Transverse colon (tissue), 4 donors: Measurements from ENCODE around the gene IFNK. TPM values are rescaled to one million over a fixed set of nuclear protein-coding genes. Genes with fewer than 3 reads are reported as not detected.

Experiments used
- DNase-seq: peaks from one replicate; pipeline ENCODE4 v3.0.0-alpha.2; 2019
- H3K27ac ChIP-seq, 4 donors: fragments of 200-600 bp; sonication (generic); 2 replicates each; pipeline ENCODE4 v1.5.1; 2016 to 2018; ENCODE audit warnings: inconsistent platforms in 4 of 4
- H3K27me3 ChIP-seq: fragments of 200-600 bp; sonication (generic); 2 replicates; pipeline ENCODE4 v1.5.1; 2017; ENCODE audit warnings: inconsistent platforms
- H3K36me3 ChIP-seq, 4 donors: fragments of 200-600 bp; sonication (generic); 2 replicates each; pipeline ENCODE4 v1.5.1; 2017 to 2019; ENCODE audit warnings: inconsistent platforms in 4 of 4
- H3K4me1 ChIP-seq, 4 donors: fragments of 200-600 bp; sonication (generic); 2 replicates each; pipeline ENCODE4 v1.5.1; 2017 to 2020; ENCODE audit warnings: inconsistent platforms in 4 of 4
- H3K4me3 ChIP-seq, 4 donors: fragments of 200-600 bp; sonication (generic); 1 replicate in 1 of 4; 2 replicates in 3 of 4; pipeline versions ENCODE4 v1.5.1 to v1.6.1; 2017 to 2019; ENCODE audit warnings: inconsistent platforms in 4 of 4
- H3K9me3 ChIP-seq, 2 donors: fragments of 200-600 bp; sonication (generic); 2 replicates each; pipeline ENCODE4 v1.5.1; 2017 to 2019; ENCODE audit warnings: inconsistent platforms in 2 of 2
- EP300 ChIP-seq: sonication (generic); formaldehyde crosslinking; IDR thresholded peaks from one replicate; pipeline ENCODE4 v1.6.1; 2017; ENCODE audit warnings: antibody characterized with exemption, low read depth
- POLR2A ChIP-seq: fragments of 450-650 bp; IDR thresholded peaks from one replicate; pipeline ENCODE4 v1.6.1; 2016; ENCODE audit warnings: antibody characterized with exemption, mild to moderate bottlenecking, moderate library complexity
- POLR2AphosphoS5 ChIP-seq, 3 donors: sonication (generic); formaldehyde crosslinking; IDR thresholded peaks; one replicate each; pipeline ENCODE4 v1.6.1; 2016; ENCODE audit warnings: antibody characterized with exemption in 3 of 3
- WGBS, 2 donors: methylation state at CpG; one replicate each; pipeline ENCODE4 v1.1.5; 2018; ENCODE audit warnings: low coverage in 1 of 2; 5-methylcytosine and 5-hydroxymethylcytosine counted together
- in situ Hi-C, 4 donors: fragments of 200-750 bp; cut with MboI; loops; one replicate each; pipeline versions ENCODE4 v1.15.0 to v1.15.1; 2017; ENCODE audit warnings: low sequenced_read_pairs in 3 of 4, low pct_ligation_motif_present in 1 of 4, low pct_unique_long_range_greater_than_20kb in 1 of 4
- intact Hi-C: fragments of 100-400 bp; cut with DNase I; formaldehyde crosslinking; loops from one replicate; pipeline ENCODE4 v1.15.1; 2023; ENCODE audit warnings: low total_unique reads
- total RNA-seq, 4 donors: library from RNA; depleted of rRNA; stranded (reverse); fragments of >200 nt; gene quantifications; one replicate each; pipeline ENCODE4 v1.1.0, GENCODE V29; 2016
- TF ChIP-seq, protein P1 (sequence below), 5 experiments: fragments of 200-600 bp in 3 of 5; fragments of 450-650 bp in 2 of 5; sonication (generic) in 3 of 5; IDR thresholded peaks; 1 replicate in 2 of 5; 2 replicates in 3 of 5; pipeline ENCODE4 v1.5.1; 2016 to 2017; ENCODE audit warnings: antibody characterized with exemption in 5 of 5, inconsistent platforms in 3 of 5, mild to moderate bottlenecking in 2 of 5, moderate library complexity in 1 of 5

Gene IFNK
- total RNA-seq, 4 donors from 2014 or later, result not detected

DNA sequence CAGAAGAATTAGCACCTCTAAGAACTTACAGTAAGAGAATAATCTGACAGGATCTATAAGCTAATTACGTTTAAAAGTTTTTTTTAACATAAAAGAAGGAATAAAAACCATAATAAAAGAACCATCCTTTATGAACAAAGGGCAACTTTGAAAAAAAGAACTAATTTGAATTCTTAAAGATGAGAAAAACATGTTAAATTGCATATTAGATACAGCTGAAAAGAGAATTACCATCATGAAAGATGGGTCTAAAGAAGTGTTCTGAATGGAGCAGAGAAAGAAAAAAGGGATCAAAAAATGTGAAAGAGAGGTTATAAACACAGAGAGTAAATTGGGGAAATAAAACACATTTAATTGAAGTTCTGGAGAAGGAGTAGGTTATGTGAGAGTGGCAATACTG lies 45.8 kb upstream of the IFNK start:
- DNase-seq, result no peak
- no peaks in the 10 kb centered on the region for H3K36me3 ChIP-seq
- in situ Hi-C loops, result no loop called here
- H3K4me1 ChIP-seq, result peaks cover 0 to 13% (median 5%) of the 10 kb centered on the region in 4 donors
- intact Hi-C loops, result no loop called here
- H3K9me3 ChIP-seq, result no peaks in the 10 kb centered on the region
- no peak overlapping the region for H3K4me3 ChIP-seq
- H3K27ac ChIP-seq, result no peak overlapping the region
- no peaks in the 10 kb centered on the region for H3K27me3 ChIP-seq
- TF ChIP-seq EP300 (no peak), POLR2AphosphoS5 (IDR thresholded peaks at IDR 0.05) (no peak), POLR2A (no peak)
- TF ChIP-seq, protein P1, sequence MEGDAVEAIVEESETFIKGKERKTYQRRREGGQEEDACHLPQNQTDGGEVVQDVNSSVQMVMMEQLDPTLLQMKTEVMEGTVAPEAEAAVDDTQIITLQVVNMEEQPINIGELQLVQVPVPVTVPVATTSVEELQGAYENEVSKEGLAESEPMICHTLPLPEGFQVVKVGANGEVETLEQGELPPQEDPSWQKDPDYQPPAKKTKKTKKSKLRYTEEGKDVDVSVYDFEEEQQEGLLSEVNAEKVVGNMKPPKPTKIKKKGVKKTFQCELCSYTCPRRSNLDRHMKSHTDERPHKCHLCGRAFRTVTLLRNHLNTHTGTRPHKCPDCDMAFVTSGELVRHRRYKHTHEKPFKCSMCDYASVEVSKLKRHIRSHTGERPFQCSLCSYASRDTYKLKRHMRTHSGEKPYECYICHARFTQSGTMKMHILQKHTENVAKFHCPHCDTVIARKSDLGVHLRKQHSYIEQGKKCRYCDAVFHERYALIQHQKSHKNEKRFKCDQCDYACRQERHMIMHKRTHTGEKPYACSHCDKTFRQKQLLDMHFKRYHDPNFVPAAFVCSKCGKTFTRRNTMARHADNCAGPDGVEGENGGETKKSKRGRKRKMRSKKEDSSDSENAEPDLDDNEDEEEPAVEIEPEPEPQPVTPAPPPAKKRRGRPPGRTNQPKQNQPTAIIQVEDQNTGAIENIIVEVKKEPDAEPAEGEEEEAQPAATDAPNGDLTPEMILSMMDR (IDR thresholded peaks at IDR 0.05), result no peak
- WGBS, 2 donors, result 69 to 88% methylated on average over 1 of the region's 1 CpG

DNA sequence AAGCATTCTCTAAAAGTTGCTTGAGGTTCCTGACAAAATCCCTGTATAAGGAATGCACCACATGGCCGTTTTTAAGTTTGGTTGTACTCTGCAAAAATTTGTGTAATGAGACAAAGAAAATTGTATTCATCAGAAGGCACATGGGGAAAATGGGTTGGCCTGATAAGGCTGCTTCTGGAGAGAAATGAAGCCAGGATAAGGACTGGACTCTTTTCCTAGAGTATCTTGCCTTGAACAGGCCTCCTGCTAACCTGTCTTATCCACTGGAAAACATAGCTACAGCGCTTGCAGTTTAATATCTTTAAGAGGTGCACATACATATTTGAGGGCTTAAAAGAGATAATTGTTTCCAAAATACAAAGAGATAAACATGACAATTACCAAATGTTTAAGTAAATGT lies 41.4 kb upstream of the IFNK start:
- intact Hi-C loops, result no loop called here
- Histone ChIP-seq H3K36me3 (no peaks in the 10 kb centered on the region), H3K4me1 (peaks cover 0 to 14% (median 10%) of the 10 kb centered on the region in 4 donors), H3K4me3 (no peak overlapping the region), H3K9me3 (no peaks in the 10 kb centered on the region), H3K27me3 (no peaks in the 10 kb centered on the region), H3K27ac (no peak overlapping the region)
- DNase-seq, result no peak
- in situ Hi-C loops, result no loop called here
- WGBS, 2 donors, result 81 to 91% methylated on average over 2 of the region's 2 CpGs
- no peak for TF ChIP-seq EP300
- TF ChIP-seq, protein P1 (IDR thresholded peaks at IDR 0.05), result no peak
- no peak for TF ChIP-seq POLR2AphosphoS5 (IDR thresholded peaks at IDR 0.05)

DNA sequence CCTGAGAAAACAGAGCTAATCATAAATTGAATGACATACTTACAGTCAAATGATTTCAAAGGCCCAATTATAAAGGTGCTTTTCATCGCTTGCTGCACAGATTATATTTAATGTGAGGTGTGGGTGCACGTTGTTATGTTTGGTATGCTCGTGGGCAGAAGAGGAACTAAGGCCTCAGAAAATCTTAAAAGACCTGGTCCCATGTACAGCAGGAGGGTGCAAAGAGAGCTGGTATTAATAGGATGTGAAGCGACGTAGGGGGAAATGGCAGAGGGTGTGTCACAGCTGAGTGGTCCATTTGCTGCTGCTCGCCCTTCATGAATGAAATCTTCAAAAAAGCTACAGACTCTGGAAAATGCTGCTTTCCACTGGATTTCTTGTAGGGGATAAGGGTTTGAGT lies 40.5 kb upstream of the IFNK start:
- no peaks in the 10 kb centered on the region for H3K36me3 ChIP-seq
- in situ Hi-C loops (no loop called here), intact Hi-C loops (no loop called here)
- 86 to 95% methylated on average over 4 to 6 of the region's 6 CpGs for WGBS, 2 donors
- H3K4me3 ChIP-seq, result no peak overlapping the region
- TF ChIP-seq, protein P1 (IDR thresholded peaks at IDR 0.05), result no peak
- no peak for TF ChIP-seq POLR2A
- TF ChIP-seq POLR2AphosphoS5 (IDR thresholded peaks at IDR 0.05), result no peak
- TF ChIP-seq EP300, result no peak
- H3K9me3 ChIP-seq, result no peaks in the 10 kb centered on the region
- peaks cover 0 to 16% (median 14%) of the 10 kb centered on the region in 4 donors for H3K4me1 ChIP-seq
- no peaks in the 10 kb centered on the region for H3K27me3 ChIP-seq
- DNase-seq, result no peak
- H3K27ac ChIP-seq, result no peak overlapping the region

DNA sequence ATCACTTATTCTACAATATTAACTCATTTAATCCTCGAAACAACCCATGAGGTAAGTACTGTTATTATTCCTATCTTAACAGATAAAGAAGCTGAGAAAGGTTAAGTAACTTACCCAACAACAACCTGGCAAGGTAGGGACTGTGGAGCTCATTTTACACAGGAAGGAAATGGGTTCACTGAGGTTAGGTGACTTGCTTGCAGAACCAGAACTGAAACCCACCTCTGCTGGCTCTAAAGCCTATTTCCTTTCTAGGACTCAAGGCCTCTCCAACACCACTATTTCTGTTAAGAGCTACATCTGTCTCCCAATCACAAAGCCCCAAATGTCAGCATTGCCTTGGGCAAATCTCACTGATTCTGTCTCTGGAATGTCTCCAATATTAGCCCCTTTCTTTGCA lies 38.9 kb upstream of the IFNK start:
- Histone ChIP-seq H3K4me1 (peaks cover 0 to 16% (median 14%) of the 10 kb centered on the region in 4 donors), H3K27me3 (no peaks in the 10 kb centered on the region), H3K36me3 (no peaks in the 10 kb centered on the region), H3K9me3 (no peaks in the 10 kb centered on the region), H3K27ac (no peak overlapping the region), H3K4me3 (no peak overlapping the region)
- intact Hi-C loops (no loop called here), in situ Hi-C loops (no loop called here)
- 96 to 100% methylated on average over 1 of the region's 1 CpG for WGBS, 2 donors
- no peak for DNase-seq
- no peak for TF ChIP-seq EP300

DNA sequence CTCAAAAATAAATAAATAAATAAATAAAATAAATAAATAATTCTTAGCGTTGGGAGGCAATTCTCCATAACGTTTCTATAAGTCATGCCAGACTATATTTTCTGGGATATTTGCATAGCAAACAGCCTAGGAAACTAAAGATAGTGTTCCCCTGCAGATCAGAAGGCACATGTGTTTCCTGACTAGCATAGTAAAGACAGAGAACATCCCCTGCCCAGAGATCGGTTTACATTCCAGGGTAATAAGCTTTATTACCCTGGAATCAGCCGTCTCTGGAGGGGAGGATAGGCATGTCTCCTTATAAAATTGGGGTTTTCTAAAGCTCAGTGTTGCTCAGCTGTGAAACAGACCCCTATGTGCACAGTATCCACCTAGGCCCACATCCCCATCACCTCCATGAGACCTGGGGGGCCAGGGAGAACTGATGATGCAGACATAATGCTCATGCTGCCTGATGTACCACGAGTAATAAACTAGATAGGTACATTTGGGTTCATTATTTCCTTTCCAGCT lies 36.9 kb upstream of the IFNK start:
- no peaks in the 10 kb centered on the region for H3K27me3 ChIP-seq
- TF ChIP-seq, protein P1 (IDR thresholded peaks at IDR 0.05), result no peak
- TF ChIP-seq POLR2A (no peak), POLR2AphosphoS5 (IDR thresholded peaks at IDR 0.05) (no peak), EP300 (no peak)
- in situ Hi-C loops, result no loop called here
- H3K36me3 ChIP-seq, result no peaks in the 10 kb centered on the region
- no peak for DNase-seq
- H3K9me3 ChIP-seq, result no peaks in the 10 kb centered on the region
- H3K27ac ChIP-seq, result no peak overlapping the region
- no peak overlapping the region for H3K4me3 ChIP-seq
- 19 to 50% methylated on average over 2 to 5 of the region's 5 CpGs for WGBS, 2 donors
- intact Hi-C loops, result no loop called here
- H3K4me1 ChIP-seq, result peaks cover 0 to 16% (median 14%) of the 10 kb centered on the region in 4 donors
